Measurements from ENCODE around the gene UNC50. TPM values are rescaled to one million over a fixed set of nuclear protein-coding genes. Genes with fewer than 3 reads are reported as not detected.

Gene UNC50
- total and polyA plus RNA-seq, 2 experiments from 2014 or later: 35.0 to 60.8 TPM

GRCh38 chr2:98571796-98572195 lies 36.6 kb upstream of the UNC50 start:
- TF ChIP-seq CTCF (IDR thresholded peaks at IDR 0.05; ENCODE audit: low read depth, low read length): no peak
- no peaks in the 10 kb centered on the region for H3K9me3 ChIP-seq (ENCODE audit: low read depth)
- H3K4me1 ChIP-seq (ENCODE audit: low read depth): no peaks in the 10 kb centered on the region
- H3K27me3 ChIP-seq: no peaks in the 10 kb centered on the region
- no peak overlapping the region for H3K4me3 ChIP-seq
- H3K36me3 ChIP-seq: no peaks in the 10 kb centered on the region
- H3K27ac ChIP-seq: no peak overlapping the region
- no peak for DNase-seq (ENCODE audit: low read depth in 1 of 2, low spot score in 1 of 2)

GRCh38 chr2:98572211-98572610 lies 36.2 kb upstream of the UNC50 start:
- Histone ChIP-seq H3K27ac (no peak overlapping the region), H3K36me3 (no peaks in the 10 kb centered on the region), H3K9me3 (ENCODE audit: low read depth) (no peaks in the 10 kb centered on the region), H3K4me3 (no peak overlapping the region), H3K4me1 (ENCODE audit: low read depth) (no peaks in the 10 kb centered on the region), H3K27me3 (no peaks in the 10 kb centered on the region)
- DNase-seq (ENCODE audit: low read depth in 1 of 2, low spot score in 1 of 2): no peak
- TF ChIP-seq CTCF (IDR thresholded peaks at IDR 0.05; ENCODE audit: low read depth, low read length): no peak

GRCh38 chr2:98572676-98573075 lies 35.7 kb upstream of the UNC50 start:
- DNase-seq (ENCODE audit: low read depth in 1 of 2, low spot score in 1 of 2): peak in 1 of 2 donors; percentile 58
- Histone ChIP-seq H3K4me1 (ENCODE audit: low read depth) (no peaks in the 10 kb centered on the region), H3K9me3 (ENCODE audit: low read depth) (no peaks in the 10 kb centered on the region), H3K27ac (no peak overlapping the region), H3K36me3 (no peaks in the 10 kb centered on the region), H3K4me3 (no peak overlapping the region), H3K27me3 (no peaks in the 10 kb centered on the region)
- TF ChIP-seq CTCF (IDR thresholded peaks at IDR 0.05; ENCODE audit: low read depth, low read length): no peak

GRCh38 chr2:98573426-98573825 lies 35.0 kb upstream of the UNC50 start:
- no peak for DNase-seq (ENCODE audit: low read depth in 1 of 2, low spot score in 1 of 2)

GRCh38 chr2:98576666-98577312 lies 31.6 kb upstream of the UNC50 start:
- Histone ChIP-seq H3K27me3 (no peaks in the 10 kb centered on the region), H3K27ac (no peak overlapping the region), H3K4me1 (ENCODE audit: low read depth) (no peaks in the 10 kb centered on the region), H3K36me3 (no peaks in the 10 kb centered on the region), H3K9me3 (ENCODE audit: low read depth) (no peaks in the 10 kb centered on the region), H3K4me3 (no peak overlapping the region)
- TF ChIP-seq CTCF (IDR thresholded peaks at IDR 0.05; ENCODE audit: low read depth, low read length): no peak
- no peak for DNase-seq (ENCODE audit: low read depth in 1 of 2, low spot score in 1 of 2)

More at GRCh38 chr2:98573426-98573825, 35.0 kb upstream of the UNC50 start:
- H3K27ac ChIP-seq: no peak overlapping the region
- H3K4me3 ChIP-seq: no peak overlapping the region
- H3K9me3 ChIP-seq (ENCODE audit: low read depth): no peaks in the 10 kb centered on the region
- no peaks in the 10 kb centered on the region for H3K4me1 ChIP-seq (ENCODE audit: low read depth)
- TF ChIP-seq CTCF (IDR thresholded peaks at IDR 0.05; ENCODE audit: low read depth, low read length): no peak
- H3K27me3 ChIP-seq: no peaks in the 10 kb centered on the region
- no peaks in the 10 kb centered on the region for H3K36me3 ChIP-seq
